MM.1S (cell line): ENCODE measurements around the gene KCNK16.

ENCODE experiments used
- DNase-seq: peaks from one replicate; pipeline ENCODE4 v3.0.0-alpha.2; 2015
- H2AFZ ChIP-seq: fragments of 300-600 bp; sonication (generic); 2 replicates; pipeline ENCODE4 v1.6.0; 2016; ENCODE audit warnings: antibody characterized with exemption, low read length
- H3F3A ChIP-seq: fragments of 300-600 bp; sonication (generic); 2 replicates; pipeline ENCODE4 v1.6.1; 2016; ENCODE audit warnings: mild to moderate bottlenecking, antibody characterized with exemption, low read length, moderate library complexity, mixed read lengths; ENCODE audit not compliant: insufficient read depth
- H3K27ac ChIP-seq: fragments of 300-600 bp; sonication (generic); 2 replicates; pipeline ENCODE4 v1.5.1; 2016; ENCODE audit warnings: mild to moderate bottlenecking, low read length
- H3K27me3 ChIP-seq: fragments of 300-600 bp; sonication (generic); replicated peaks from 2 replicates; pipeline ENCODE4 v1.6.0; 2016; ENCODE audit warnings: low read length; ENCODE audit not compliant: insufficient read depth
- H3K36me3 ChIP-seq: fragments of 300-600 bp; sonication (generic); replicated peaks from 2 replicates; pipeline ENCODE4 v1.6.1; 2016; ENCODE audit warnings: mild to moderate bottlenecking, low read length, mixed read lengths; ENCODE audit not compliant: insufficient read depth
- H3K4me1 ChIP-seq: fragments of 300-600 bp; sonication (generic); 2 replicates; pipeline ENCODE4 v1.6.1; 2016; ENCODE audit warnings: low read length, mixed read lengths
- H3K4me2 ChIP-seq: fragments of 300-600 bp; sonication (generic); 2 replicates; pipeline ENCODE4 v1.6.0; 2016; ENCODE audit warnings: low read depth, low read length
- H3K4me3 ChIP-seq: fragments of 300-600 bp; sonication (generic); 2 replicates; pipeline ENCODE4 v1.5.1; 2016; ENCODE audit warnings: low read length, mixed read lengths
- H3K79me2 ChIP-seq: fragments of 300-600 bp; sonication (generic); 2 replicates; pipeline ENCODE4 v1.6.1; 2016; ENCODE audit warnings: mixed run types, low read length, mixed read lengths
- H3K9ac ChIP-seq: fragments of 300-600 bp; sonication (generic); 2 replicates; pipeline ENCODE4 v1.6.1; 2016; ENCODE audit warnings: low read length, mixed read lengths
- H3K9me2 ChIP-seq: fragments of 300-600 bp; sonication (generic); replicated peaks from 2 replicates; pipeline ENCODE4 v1.6.1; 2016; ENCODE audit warnings: mild to moderate bottlenecking, low read length, mixed read lengths; ENCODE audit not compliant: insufficient read depth
- H3K9me3 ChIP-seq: fragments of 300-600 bp; sonication (generic); replicated peaks from 2 replicates; pipeline ENCODE4 v1.6.1; 2016; ENCODE audit warnings: mild to moderate bottlenecking, low read length, mixed read lengths; ENCODE audit not compliant: insufficient read depth
- H4K20me1 ChIP-seq: fragments of 300-600 bp; sonication (generic); 2 replicates; pipeline ENCODE4 v1.6.1; 2016; ENCODE audit warnings: mild to moderate bottlenecking, low read length, moderate library complexity, mixed read lengths; ENCODE audit not compliant: insufficient read depth
- EZH2 ChIP-seq: fragments of 300-600 bp; sonication (generic); optimal IDR thresholded peaks from 2 replicates; pipeline ENCODE3; 2017; ENCODE audit warnings: low read depth, mild to moderate bottlenecking, antibody characterized with exemption, low read length, mixed read lengths
- EZH2phosphoT487 ChIP-seq: fragments of 300-600 bp; sonication (generic); IDR thresholded peaks from 2 replicates; pipeline ENCODE4 v1.6.1; 2018; ENCODE audit warnings: antibody characterized with exemption, low read length
- TF ChIP-seq, protein P1 (sequence below): fragments of 300-600 bp; sonication (generic); IDR thresholded peaks from 2 replicates; pipeline ENCODE4 v1.5.1; 2016; ENCODE audit warnings: antibody characterized with exemption, low read length, mixed read lengths

KCNK16 gene

DNA sequence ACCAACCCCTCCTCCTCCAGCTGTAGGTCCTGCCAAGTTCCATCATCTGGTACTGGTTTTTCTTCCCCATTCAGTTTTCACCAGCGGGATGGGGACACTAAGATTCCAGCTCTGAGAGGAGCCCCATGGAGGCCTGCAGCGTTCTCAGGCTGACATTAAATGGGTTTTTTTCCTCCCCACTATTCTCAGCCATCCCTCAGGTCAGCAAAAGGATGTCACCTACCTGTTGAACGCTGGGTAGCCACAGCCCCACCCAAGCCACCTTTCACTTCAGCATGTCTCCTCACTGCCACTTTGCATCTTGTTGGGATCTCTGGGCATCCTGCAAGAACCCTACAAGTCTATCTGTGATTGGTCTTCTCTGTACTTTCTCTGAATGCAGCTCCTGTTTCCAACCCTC is 15.0 kb downstream of the KCNK16 start:
- Histone ChIP-seq H3K4me2 (no peak overlapping the region), H3K9me3 (no peaks in the 10 kb centered on the region), H3F3A (no peaks in the 10 kb centered on the region), H3K36me3 (no peaks in the 10 kb centered on the region), H3K79me2 (no peaks in the 10 kb centered on the region), H3K27me3 (peaks cover 13% of the 10 kb centered on the region), H3K9me2 (no peaks in the 10 kb centered on the region), H2AFZ (no peak overlapping the region), H4K20me1 (no peaks in the 10 kb centered on the region), H3K9ac (no peak overlapping the region), H3K4me1 (no peaks in the 10 kb centered on the region), H3K4me3 (no peak overlapping the region), H3K27ac (no peak overlapping the region)
- DNase-seq = no peak
- no peak for TF ChIP-seq EZH2phosphoT487
- TF ChIP-seq, protein P1, sequence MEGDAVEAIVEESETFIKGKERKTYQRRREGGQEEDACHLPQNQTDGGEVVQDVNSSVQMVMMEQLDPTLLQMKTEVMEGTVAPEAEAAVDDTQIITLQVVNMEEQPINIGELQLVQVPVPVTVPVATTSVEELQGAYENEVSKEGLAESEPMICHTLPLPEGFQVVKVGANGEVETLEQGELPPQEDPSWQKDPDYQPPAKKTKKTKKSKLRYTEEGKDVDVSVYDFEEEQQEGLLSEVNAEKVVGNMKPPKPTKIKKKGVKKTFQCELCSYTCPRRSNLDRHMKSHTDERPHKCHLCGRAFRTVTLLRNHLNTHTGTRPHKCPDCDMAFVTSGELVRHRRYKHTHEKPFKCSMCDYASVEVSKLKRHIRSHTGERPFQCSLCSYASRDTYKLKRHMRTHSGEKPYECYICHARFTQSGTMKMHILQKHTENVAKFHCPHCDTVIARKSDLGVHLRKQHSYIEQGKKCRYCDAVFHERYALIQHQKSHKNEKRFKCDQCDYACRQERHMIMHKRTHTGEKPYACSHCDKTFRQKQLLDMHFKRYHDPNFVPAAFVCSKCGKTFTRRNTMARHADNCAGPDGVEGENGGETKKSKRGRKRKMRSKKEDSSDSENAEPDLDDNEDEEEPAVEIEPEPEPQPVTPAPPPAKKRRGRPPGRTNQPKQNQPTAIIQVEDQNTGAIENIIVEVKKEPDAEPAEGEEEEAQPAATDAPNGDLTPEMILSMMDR = no peak
- no peak for TF ChIP-seq EZH2

DNA sequence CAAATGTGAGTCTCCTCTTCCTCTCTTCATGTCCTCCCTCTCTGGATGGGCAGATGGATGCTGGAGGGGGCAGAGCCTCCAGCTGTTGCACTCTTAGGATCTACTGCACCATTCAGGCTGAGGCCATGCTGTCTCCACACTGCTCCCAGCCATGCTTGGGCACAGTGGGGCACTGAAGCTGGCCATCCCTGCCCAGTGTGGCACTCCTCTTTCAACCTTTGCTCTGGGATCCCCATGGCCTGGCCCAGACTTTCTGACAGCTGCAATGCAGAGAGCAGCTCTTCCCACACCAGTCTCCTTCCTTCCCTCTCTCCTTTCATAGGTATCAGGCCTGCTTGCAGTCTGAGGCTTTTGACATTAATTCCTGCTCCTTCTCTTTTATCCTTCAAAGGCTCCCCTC is 17.6 kb downstream of the KCNK16 start:
- Histone ChIP-seq H3K27ac (no peak overlapping the region), H3K79me2 (no peaks in the 10 kb centered on the region), H3K27me3 (no peaks in the 10 kb centered on the region), H4K20me1 (no peaks in the 10 kb centered on the region), H3K9ac (no peak overlapping the region), H3K4me2 (no peak overlapping the region), H3K4me3 (no peak overlapping the region), H2AFZ (no peak overlapping the region), H3F3A (no peaks in the 10 kb centered on the region), H3K9me3 (no peaks in the 10 kb centered on the region), H3K4me1 (no peaks in the 10 kb centered on the region), H3K36me3 (no peaks in the 10 kb centered on the region), H3K9me2 (no peaks in the 10 kb centered on the region)
- TF ChIP-seq, protein P1 = no peak
- TF ChIP-seq EZH2 = no peak
- TF ChIP-seq EZH2phosphoT487 = no peak
- DNase-seq = no peak

DNA sequence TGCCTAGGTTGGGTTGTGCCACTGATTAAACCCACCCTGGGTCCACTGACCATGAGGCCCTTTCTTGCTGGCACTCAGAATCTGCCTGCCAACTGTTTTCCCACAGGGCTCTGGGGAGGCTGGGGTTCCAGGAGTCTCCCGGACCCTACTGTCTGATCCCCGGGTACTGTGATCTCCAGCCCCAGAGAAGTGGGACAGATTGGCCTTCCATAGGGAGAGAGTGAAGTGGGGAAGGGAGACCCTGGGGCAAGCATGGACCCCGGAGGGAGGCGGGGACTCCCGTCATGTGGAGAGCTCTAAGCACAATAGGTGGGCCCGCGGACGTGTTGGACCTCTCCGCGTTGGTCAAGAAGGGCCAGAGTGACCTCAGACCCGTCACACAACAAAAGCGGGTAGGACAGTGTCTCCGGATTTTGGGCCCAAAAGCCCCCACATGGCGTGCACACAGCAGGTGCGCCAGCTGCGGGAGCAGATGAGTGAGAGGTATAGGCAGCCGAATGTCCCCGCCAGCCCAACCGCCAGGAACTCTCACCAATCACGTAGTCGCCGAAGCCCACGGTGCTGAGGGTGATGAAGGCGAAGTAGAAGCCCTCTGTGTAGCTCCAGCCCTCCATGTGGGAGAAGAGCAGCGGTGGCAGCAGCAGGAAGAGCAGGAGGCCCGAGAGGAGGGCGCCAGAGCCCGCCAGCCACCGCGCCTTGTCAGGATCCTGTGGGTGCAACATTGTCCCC is 18.9 kb downstream of the KCNK16 start:
- Histone ChIP-seq H3F3A (no peaks in the 10 kb centered on the region), H3K36me3 (no peaks in the 10 kb centered on the region), H3K79me2 (no peaks in the 10 kb centered on the region), H2AFZ (no peak overlapping the region), H3K4me3 (no peak overlapping the region), H3K9me3 (no peaks in the 10 kb centered on the region), H3K4me2 (no peak overlapping the region), H3K9ac (no peak overlapping the region), H3K4me1 (no peaks in the 10 kb centered on the region), H3K27me3 (peaks cover 9% of the 10 kb centered on the region), H3K27ac (no peak overlapping the region), H3K9me2 (no peaks in the 10 kb centered on the region), H4K20me1 (no peaks in the 10 kb centered on the region)
- TF ChIP-seq, protein P1 = no peak
- TF ChIP-seq EZH2 = no peak
- no peak for TF ChIP-seq EZH2phosphoT487
- DNase-seq = no peak
